ENCODE data around the gene BATF3. TPM values are rescaled to one million over a fixed set of nuclear protein-coding genes. Genes with fewer than 3 reads are reported as not detected.

Gene BATF3
- polyA plus RNA-seq, 1 of the 3 experiments (the other 2 are of a cell fraction), result 0.76 TPM

DNA sequence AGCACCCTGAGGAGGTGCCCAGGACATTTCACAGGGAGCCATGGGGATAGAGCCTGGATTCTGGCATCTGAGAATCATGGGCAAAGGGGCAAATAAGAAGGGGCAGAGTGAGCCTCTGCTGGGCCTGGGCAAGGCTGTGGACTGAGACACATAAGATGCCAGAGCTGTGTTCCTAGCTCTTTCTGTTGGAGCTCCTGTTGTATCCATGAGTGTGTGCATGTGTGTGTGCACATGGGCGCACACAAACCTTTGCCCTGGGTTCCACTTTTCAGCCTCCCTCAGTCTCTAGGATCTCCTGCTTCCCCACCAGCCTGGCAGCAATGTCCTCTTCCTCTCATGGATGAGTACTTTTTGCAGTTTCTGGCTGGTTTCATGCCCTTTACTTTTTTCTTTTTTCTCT, 47.0 kb downstream of the BATF3 start:
- TF ChIP-seq CHD2 (IDR thresholded peaks at IDR 0.05; ENCODE audit: low read length, partially characterized antibody), result no peak
- no peak for TF ChIP-seq MEF2A (IDR thresholded peaks at IDR 0.05; ENCODE audit: borderline replicate concordance, low read depth)
- TF ChIP-seq RCOR1 (IDR thresholded peaks at IDR 0.05; ENCODE audit: low read length), result no peak
- TF ChIP-seq YY1 (IDR thresholded peaks at IDR 0.05; ENCODE audit: low read depth), result no peak
- TF ChIP-seq TAF1 (IDR thresholded peaks at IDR 0.05; ENCODE audit: borderline replicate concordance, low read depth, low read length), result no peak
- TF ChIP-seq, protein P1, sequence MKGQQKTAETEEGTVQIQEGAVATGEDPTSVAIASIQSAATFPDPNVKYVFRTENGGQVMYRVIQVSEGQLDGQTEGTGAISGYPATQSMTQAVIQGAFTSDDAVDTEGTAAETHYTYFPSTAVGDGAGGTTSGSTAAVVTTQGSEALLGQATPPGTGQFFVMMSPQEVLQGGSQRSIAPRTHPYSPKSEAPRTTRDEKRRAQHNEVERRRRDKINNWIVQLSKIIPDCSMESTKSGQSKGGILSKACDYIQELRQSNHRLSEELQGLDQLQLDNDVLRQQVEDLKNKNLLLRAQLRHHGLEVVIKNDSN (IDR thresholded peaks at IDR 0.05; ENCODE audit: borderline replicate concordance, low read depth), result no peak
- TF ChIP-seq FOXJ3 (CRISPR knock-in tag; IDR thresholded peaks at IDR 0.05), result no peak
- TF ChIP-seq RAD21 (IDR thresholded peaks at IDR 0.05; ENCODE audit: low read length), result no peak
- TF ChIP-seq POLR2AphosphoS5 (IDR thresholded peaks at IDR 0.05; ENCODE audit: low read depth, low read length), result no peak
- no peak for TF ChIP-seq NFIC (IDR thresholded peaks at IDR 0.05; ENCODE audit: borderline replicate concordance)
- no peak for TF ChIP-seq REST (IDR thresholded peaks at IDR 0.05; ENCODE audit: low read depth, low read length)
- TF ChIP-seq GABPA (IDR thresholded peaks at IDR 0.05; ENCODE audit: low read depth), result no peak
- no peak for TF ChIP-seq SIN3A (IDR thresholded peaks at IDR 0.05; ENCODE audit: borderline replicate concordance, low read depth, low read length)
- TF ChIP-seq RFX5 (IDR thresholded peaks at IDR 0.05; ENCODE audit: low read length), result no peak
- TF ChIP-seq, protein P2, sequence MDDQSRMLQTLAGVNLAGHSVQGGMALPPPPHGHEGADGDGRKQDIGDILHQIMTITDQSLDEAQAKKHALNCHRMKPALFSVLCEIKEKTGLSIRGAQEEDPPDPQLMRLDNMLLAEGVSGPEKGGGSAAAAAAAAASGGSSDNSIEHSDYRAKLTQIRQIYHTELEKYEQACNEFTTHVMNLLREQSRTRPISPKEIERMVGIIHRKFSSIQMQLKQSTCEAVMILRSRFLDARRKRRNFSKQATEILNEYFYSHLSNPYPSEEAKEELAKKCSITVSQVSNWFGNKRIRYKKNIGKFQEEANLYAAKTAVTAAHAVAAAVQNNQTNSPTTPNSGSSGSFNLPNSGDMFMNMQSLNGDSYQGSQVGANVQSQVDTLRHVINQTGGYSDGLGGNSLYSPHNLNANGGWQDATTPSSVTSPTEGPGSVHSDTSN (IDR thresholded peaks at IDR 0.05), result no peak
- peaks cover 0 to 3% of the 10 kb centered on the region in 2 experiments; a peak in 1 of 4 replicates for H3K4me1 ChIP-seq (ENCODE audit: control insufficient read depth in 1 of 2, insufficient read depth in 2 of 2, low read depth in 1 of 2, low read length in 1 of 2)
- H2AFZ ChIP-seq (ENCODE audit: low read depth), result no peak overlapping the region
- H4K20me1 ChIP-seq (ENCODE audit: insufficient read depth), result no peaks in the 10 kb centered on the region
- 70% methylated on average over 1 of the region's 1 CpG for WGBS (ENCODE audit: low lambda C conversion rate)
- no peaks in the 10 kb centered on the region for H3K36me3 ChIP-seq (replicated peaks in 1 of 2; ENCODE audit: control insufficient read depth in 1 of 2, insufficient read depth in 2 of 2, low read length in 1 of 2)
- H3F3A ChIP-seq (replicated peaks; ENCODE audit: insufficient read depth), result no peaks in the 10 kb centered on the region
- H3K4me2 ChIP-seq, result no peak overlapping the region
- no peaks in the 10 kb centered on the region for H3K79me2 ChIP-seq (ENCODE audit: insufficient read depth)
- no peak for DNase-seq
- ChIA-PET POLR2A (no interaction called here), CTCF (no interaction called here)
- peaks cover 14% of the 10 kb centered on the region; the same call in 1 of the 2 replicates for H3K27me3 ChIP-seq (ENCODE audit: insufficient read depth)
- no peaks in the 10 kb centered on the region for H3K9me2 ChIP-seq
- no peak overlapping the region for H3K27ac ChIP-seq (ENCODE audit: low read depth in 2 of 2, low read length in 1 of 2)
- H3K9ac ChIP-seq, result no peak overlapping the region
- H3K4me3 ChIP-seq (ENCODE audit: low read depth in 2 of 2, low read length in 1 of 2), result no peak overlapping the region
- no peaks in the 10 kb centered on the region for H3K9me3 ChIP-seq
